D721Med (cell line): ENCODE results near the gene DIP2A.
"Not testable (repeated sequence)": the region's sequence is repeated elsewhere in the genome, so short reads cannot be mapped to it uniquely, and the experiment has no call there.

Experiments used
- DNase-seq: peaks from one replicate; pipeline ENCODE4 v3.0.0; 2011; ENCODE audit warnings: low spot score; ENCODE audit not compliant: insufficient read length
- FAIRE-seq: peaks from 2 replicates; lab custom pipeline; 2011; peaks lifted over from hg19 to GRCh38; lab: Jason Lieb, UNC
- TF ChIP-seq, protein P1 (sequence below): IDR thresholded peaks from 2 replicates; pipeline ENCODE4 v1.5.1; 2012; ENCODE audit warnings: mild to moderate bottlenecking, control low read depth; ENCODE audit not compliant: insufficient read depth; ENCODE audit errors: missing control alignments

Gene DIP2A

DNA sequence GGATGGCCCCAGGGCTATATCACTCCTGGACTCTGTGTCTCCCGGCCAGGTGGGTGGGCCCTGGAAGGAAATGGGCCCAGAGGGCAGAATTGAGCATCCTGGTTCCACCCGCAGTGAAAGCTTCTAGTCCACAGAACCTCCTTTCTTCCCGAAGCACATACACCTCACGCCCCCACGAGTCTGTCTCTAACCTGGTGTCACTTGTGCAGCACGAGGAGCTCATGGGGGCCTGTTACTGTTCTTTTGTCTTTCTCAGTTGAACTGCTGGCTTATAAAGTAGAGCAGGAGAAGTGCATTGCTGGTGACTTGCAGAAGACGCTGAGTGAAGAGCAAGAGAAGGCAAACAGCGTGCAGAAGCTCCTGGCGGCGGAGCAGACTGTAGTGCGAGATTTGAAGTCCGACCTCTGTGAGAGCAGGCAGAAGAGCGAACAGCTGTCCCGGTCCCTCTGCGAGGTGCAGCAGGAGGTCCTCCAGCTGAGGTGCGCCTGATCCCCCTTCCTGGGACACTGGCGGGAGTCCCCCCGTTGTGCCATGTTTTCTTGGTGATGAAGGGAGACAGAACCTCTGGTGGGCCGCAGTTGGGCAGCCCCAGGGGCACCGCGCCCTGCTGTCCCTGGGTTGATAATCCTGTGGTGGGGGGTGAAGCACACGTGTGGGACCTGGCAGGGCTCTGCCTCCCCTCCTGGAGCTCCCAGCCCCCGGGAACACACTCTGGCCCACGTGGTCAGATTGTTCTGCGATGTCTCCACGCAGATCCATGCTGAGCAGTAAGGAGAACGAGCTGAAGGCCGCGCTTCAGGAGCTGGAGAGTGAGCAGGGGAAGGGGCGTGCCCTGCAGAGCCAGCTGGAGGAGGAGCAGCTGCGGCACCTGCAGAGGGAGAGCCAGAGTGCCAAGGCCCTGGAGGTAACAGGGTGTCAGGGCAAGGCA lies 28.7 kb upstream of the DIP2A start:
- no peak for FAIRE-seq
- TF ChIP-seq, protein P1, sequence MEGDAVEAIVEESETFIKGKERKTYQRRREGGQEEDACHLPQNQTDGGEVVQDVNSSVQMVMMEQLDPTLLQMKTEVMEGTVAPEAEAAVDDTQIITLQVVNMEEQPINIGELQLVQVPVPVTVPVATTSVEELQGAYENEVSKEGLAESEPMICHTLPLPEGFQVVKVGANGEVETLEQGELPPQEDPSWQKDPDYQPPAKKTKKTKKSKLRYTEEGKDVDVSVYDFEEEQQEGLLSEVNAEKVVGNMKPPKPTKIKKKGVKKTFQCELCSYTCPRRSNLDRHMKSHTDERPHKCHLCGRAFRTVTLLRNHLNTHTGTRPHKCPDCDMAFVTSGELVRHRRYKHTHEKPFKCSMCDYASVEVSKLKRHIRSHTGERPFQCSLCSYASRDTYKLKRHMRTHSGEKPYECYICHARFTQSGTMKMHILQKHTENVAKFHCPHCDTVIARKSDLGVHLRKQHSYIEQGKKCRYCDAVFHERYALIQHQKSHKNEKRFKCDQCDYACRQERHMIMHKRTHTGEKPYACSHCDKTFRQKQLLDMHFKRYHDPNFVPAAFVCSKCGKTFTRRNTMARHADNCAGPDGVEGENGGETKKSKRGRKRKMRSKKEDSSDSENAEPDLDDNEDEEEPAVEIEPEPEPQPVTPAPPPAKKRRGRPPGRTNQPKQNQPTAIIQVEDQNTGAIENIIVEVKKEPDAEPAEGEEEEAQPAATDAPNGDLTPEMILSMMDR, result no peak
- no peak for DNase-seq

DNA sequence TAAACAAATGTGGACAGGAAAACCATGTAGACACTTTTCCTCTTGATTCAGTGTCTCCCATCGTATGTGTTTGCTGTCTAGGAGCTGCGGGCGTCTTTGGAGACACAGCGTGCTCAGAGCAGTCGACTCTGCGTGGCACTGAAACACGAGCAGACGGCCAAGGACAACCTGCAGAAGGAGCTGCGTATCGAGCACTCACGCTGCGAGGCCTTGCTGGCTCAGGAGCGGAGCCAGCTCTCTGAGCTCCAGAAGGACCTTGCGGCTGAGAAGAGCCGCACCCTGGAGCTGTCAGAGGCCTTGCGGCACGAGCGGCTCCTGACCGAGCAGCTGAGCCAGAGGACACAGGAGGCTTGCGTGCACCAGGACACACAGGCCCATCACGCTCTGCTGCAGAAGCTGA lies 27.2 kb upstream of the DIP2A start:
- TF ChIP-seq, protein P1, result no peak
- DNase-seq (no peak), FAIRE-seq (no peak)

DNA sequence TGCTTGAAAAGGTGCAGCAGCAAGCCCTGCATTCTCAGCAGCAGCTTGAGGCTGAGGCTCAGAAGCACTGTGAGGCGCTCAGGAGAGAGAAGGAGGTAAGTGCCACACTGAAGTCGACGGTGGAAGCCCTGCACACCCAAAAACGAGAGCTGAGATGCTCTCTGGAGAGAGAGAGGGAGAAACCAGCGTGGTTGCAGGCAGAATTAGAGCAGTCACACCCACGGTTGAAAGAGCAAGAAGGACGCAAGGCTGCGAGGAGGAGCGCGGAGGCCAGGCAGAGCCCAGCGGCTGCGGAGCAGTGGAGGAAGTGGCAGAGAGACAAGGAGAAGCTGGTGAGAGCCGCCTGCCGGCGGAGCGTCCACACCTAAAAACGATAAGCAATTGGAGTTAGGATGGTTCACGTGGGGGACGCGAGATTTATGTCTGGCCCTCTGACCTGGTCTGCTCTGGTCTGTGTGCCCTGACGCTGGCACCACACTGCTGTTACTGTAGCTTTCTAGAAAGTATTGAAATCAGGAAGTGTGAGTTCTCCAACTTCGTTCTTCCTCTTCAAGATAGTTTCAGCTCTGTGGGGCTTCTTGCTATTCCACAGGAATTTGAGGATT lies 26.7 kb upstream of the DIP2A start:
- TF ChIP-seq, protein P1, result no peak
- FAIRE-seq (no peak), DNase-seq (no peak)

DNA sequence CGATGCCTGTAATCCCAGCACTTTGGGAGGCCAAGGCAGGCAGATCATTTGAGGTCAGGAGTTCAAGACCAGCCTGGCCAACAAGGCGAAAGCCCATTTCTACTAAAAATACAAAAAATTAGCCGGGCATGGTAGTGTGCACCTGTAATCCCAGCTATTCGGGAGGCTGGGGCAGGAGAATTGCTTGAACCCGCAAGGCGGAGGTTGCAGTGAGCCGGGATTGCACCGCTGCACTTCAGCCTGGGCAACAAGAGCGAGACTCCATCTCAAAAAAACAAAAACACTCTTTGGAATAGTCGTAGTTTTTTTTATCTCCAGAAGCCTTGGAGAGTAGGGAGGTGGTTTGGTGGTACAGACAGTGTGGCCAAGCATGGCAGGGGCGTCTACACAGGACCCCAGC lies 25.6 kb upstream of the DIP2A start:
- not testable (repeated sequence) for FAIRE-seq, DNase-seq

DNA sequence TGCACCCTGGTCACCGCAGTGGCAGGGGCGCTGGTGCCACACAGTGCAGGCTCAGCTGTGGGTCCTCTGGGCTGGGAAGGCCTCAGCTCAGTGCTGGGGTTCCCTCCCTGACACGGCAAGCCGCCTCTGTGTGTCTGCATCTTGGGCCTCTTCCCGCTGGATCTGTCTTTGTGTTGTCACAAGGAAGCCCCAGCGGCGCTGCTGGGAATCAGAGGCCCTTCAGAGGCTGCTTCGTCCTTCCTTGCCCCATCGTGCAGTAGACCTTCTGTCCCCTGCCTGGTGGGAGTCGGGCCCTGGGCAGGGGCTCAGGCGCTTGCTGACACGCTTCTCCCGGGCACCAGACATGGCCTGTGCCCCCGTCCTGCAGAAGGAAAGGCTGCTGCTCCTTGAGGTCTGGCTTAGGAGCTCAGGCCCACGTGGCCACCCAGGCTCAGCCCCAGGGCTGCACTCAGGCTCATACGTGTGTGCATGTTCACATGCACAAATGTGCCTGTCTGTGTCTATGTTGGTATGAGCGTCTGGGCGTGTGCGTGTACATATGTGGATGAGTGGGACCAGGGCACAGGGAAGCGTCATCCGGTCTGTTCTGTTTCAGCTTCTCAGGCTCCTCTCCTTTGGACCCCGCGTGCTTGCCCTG lies 24.3 kb upstream of the DIP2A start:
- TF ChIP-seq, protein P1, result no peak
- DNase-seq, result no peak
- FAIRE-seq, result no peak

DNA sequence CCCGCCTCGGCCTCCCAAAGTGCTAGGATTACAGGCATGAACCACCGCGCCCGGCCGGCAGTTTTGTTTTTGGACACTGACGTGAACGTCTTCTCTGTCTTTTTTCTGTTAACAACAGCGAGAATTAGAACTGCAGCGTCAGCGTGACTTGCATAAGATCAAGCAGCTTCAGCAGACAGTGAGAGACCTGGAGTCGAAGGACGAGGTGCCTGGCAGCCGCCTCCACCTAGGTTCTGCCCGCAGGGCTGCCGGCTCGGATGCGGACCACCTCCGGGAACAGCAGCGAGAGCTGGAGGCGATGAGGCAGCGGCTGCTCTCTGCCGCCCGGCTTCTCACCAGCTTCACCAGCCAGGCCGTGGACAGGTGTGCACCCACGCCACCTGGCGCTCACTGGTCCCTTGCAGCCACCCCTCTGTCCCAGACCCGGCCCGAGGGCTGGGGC lies 22.9 kb upstream of the DIP2A start:
- no peak for DNase-seq
- TF ChIP-seq, protein P1, result no peak
- no peak for FAIRE-seq

DNA sequence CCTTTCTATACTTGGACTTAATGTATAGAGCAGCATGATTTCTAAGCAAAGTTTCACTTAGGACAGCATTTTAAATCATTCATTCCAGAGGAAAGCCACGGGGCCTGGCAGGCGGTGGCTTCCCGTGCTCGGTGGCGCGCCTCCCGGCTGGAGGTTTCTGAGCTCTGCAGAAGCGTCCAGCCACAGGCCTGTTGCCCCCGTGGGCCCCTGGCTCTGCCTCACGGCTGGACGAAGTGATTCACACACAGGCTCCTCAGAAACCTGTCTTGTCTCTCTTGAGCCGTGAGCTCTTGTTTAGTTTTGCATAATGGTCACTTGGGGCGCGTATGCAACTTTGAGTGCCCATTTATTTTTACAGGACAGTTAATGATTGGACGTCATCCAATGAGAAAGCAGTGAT lies 22.1 kb upstream of the DIP2A start:
- DNase-seq (no peak), FAIRE-seq (no peak)
- TF ChIP-seq, protein P1, result no peak
